Spleen (tissue), 7 donors: Measurements from ENCODE around the gene VEZT.

Experiments used
- CTCF ChIP-seq, 11 experiments: fragments of 200-600 bp in 7 of 11; fragments of 450-650 bp in 4 of 11; sonication (generic) in 4 of 11; IDR thresholded peaks in 8 of 11; conservative IDR thresholded peaks in 3 of 11; 1 replicate in 7 of 11; 2 replicates in 4 of 11; pipeline versions ENCODE4 v1.4.0 to v1.8.0; 2016 to 2021; ENCODE audit warnings: antibody characterized with exemption in 11 of 11, inconsistent platforms in 4 of 11, mild to moderate bottlenecking in 1 of 11
- POLR2A ChIP-seq, 3 donors: fragments of 450-650 bp; IDR thresholded peaks; one replicate each; pipeline ENCODE4 v1.5.1; 2017; ENCODE audit warnings: antibody characterized with exemption in 3 of 3, mild to moderate bottlenecking in 1 of 3
- donor health status: DM: no; HTN: no; CAD: no; lungs with moderate emphysema.
- donor health status: DM: no; HTN: no; CAD: no.
- donor health status: DM: no; HTN: no; CAD: no.

- TF ChIP-seq CTCF (IDR thresholded peaks at IDR 0.05 in 8 of 11, conservative IDR thresholded peaks at IDR 0.05 in 3 of 11): no peak
- no peak for TF ChIP-seq POLR2A (IDR thresholded peaks at IDR 0.05)
These were observed 99.2 kb downstream of the VEZT start for GRCh38 chr12:95316798-95317197.
